H1 (cell line): ENCODE data around the gene ARHGAP32. TPM values are rescaled to one million over a fixed set of nuclear protein-coding genes. Genes with fewer than 3 reads are reported as not detected.

Source experiments
- ASH2L ChIP-seq: fragments of 200-600, 300-600 bp; sonication (generic); IDR thresholded peaks from one replicate; pipeline ENCODE4 v1.7.1; 2017; ENCODE audit warnings: low read length
- ATF3 ChIP-seq: IDR thresholded peaks from 2 replicates; pipeline ENCODE4 v1.6.1; 2011; ENCODE audit warnings: low read depth, mild to moderate bottlenecking, low read length; ENCODE audit not compliant: insufficient read depth
- CEBPB ChIP-seq: IDR thresholded peaks from 2 replicates; pipeline ENCODE4 v1.6.1; 2012; ENCODE audit warnings: low read depth, low read length
- HDAC2 ChIP-seq, 2 experiments: fragments of 300-600 bp in 1 of 2; sonication (generic) in 1 of 2; IDR thresholded peaks; 2 replicates each; pipeline ENCODE4 v1.6.1; 2011 to 2012; ENCODE audit warnings: low read depth in 2 of 2, low read length in 2 of 2, mild to moderate bottlenecking in 2 of 2, moderate library complexity in 2 of 2, borderline replicate concordance in 1 of 2, inconsistent platforms in 1 of 2
- polyA plus RNA-seq, 7 experiments: library from polyadenylated mRNA; depleted of rRNA in 3 of 7; stranded (reverse) in 5 of 7; unstranded in 2 of 7; fragments of >200 nt in 5 of 7; fragments of 200-250 nt in 2 of 7; gene quantifications; 1 replicate in 5 of 7; 2 replicates in 1 of 7; 4 replicates in 1 of 7; pipeline versions ENCODE4 v1.2.1 to v1.2.3, GENCODE V29; 2011 to 2013; ENCODE audit warnings: missing spikeins in 2 of 7, mixed read lengths in 2 of 7
- total RNA-seq: library from RNA; stranded (reverse); fragmentation: NEBNext Ultra II Directional; extraction: Animal tissue kit (Norgen Biotek cat#: 25700); gene quantifications from 2 replicates; pipeline ENCODE4 v1.2.1, GENCODE V29; 2021

The ARHGAP32 gene
- total and polyA plus RNA-seq, 2 of the 8 experiments (the other 6 are each of a cell fraction or from before 2014, with no cell fraction given) = 13.7 to 30.0 TPM

GRCh38 chr11:129077191-129077590, 114.9 kb downstream of the ARHGAP32 start (continued):
- TF ChIP-seq HDAC2 (IDR thresholded peaks at IDR 0.05; ENCODE audit: borderline replicate concordance in 1 of 2, low read depth in 2 of 2, low read length in 2 of 2) (no peak), ATF3 (no peak), CEBPB (no peak), ASH2L (no peak)
- TF ChIP-seq, all 59 proteins: peak for 0
